Endothelial cell (in vitro differentiated cells): ENCODE measurements around the gene PTP4A1. TPM values are rescaled to one million over a fixed set of nuclear protein-coding genes. Genes with fewer than 3 reads are reported as not detected.

Source experiments
- DNase-seq: peaks from one replicate; pipeline ENCODE4 v3.0.0; 2021; ENCODE audit warnings: low spot score
- H3K27ac Mint-ChIP-seq: one replicate; pipeline ENCODE4 v1.8.0; 2021; ENCODE audit warnings: mixed read lengths, inconsistent platforms; ENCODE audit not compliant: unreplicated experiment
- H3K27me3 Mint-ChIP-seq: one replicate; pipeline ENCODE4 v1.8.0; 2021; ENCODE audit warnings: mild to moderate bottlenecking, moderate library complexity, mixed read lengths, inconsistent platforms; ENCODE audit not compliant: unreplicated experiment
- H3K36me3 Mint-ChIP-seq: one replicate; pipeline ENCODE4 v1.8.0; 2021; ENCODE audit warnings: mild to moderate bottlenecking, low read depth, mixed read lengths, inconsistent platforms; ENCODE audit not compliant: unreplicated experiment
- H3K4me1 Mint-ChIP-seq: one replicate; pipeline ENCODE4 v1.8.0; 2021; ENCODE audit warnings: mild to moderate bottlenecking, mixed read lengths, inconsistent platforms; ENCODE audit not compliant: unreplicated experiment
- H3K4me3 Mint-ChIP-seq: one replicate; pipeline ENCODE4 v1.8.0; 2021; ENCODE audit warnings: mild to moderate bottlenecking, mixed read lengths, inconsistent platforms; ENCODE audit not compliant: unreplicated experiment
- H3K9me3 Mint-ChIP-seq: one replicate; pipeline ENCODE4 v1.8.0; 2021; ENCODE audit warnings: mixed read lengths, inconsistent platforms; ENCODE audit not compliant: unreplicated experiment
- total RNA-seq: library from RNA; stranded (reverse); fragmentation: NEBNext Ultra II Directional; extraction: Animal tissue kit (Norgen Biotek cat#: 25700); gene quantifications from one replicate; pipeline ENCODE4 v1.2.1, GENCODE V29; 2021; ENCODE audit not compliant: unreplicated experiment
- TF ChIP-seq, protein P1 (sequence below): fragments of 200-600 bp; sonication (generic); IDR thresholded peaks from one replicate; pipeline ENCODE4 v1.5.0; 2021; ENCODE audit warnings: antibody characterized with exemption; ENCODE audit not compliant: unreplicated experiment

The PTP4A1 gene
- total RNA-seq, 1 donor from 2014 or later: 58.6 TPM

DNA sequence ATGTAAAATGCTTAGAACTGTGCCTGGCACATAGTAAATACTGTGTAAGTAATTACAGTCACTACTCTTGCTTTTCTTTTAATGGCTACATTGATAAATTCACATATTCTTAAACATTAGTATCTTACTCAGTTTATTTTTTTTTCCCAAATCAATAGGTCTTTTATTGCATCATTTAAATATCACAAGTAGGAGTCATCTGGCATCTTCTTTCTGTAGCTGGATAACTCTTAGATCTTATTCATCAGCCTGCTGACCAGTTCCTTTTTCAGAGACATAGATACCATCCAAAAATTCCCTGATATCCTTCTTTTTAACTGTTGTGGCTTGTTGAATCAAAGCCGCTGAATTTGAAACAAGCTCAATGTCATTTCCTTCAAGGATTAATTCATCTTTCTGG lies 43.3 kb downstream of the PTP4A1 start:
- Mint-ChIP-seq H3K4me3 (no peak overlapping the region), H3K27me3 (peaks cover 2% of the 10 kb centered on the region), H3K27ac (no peak overlapping the region), H3K9me3 (no peaks in the 10 kb centered on the region), H3K4me1 (no peaks in the 10 kb centered on the region), H3K36me3 (no peaks in the 10 kb centered on the region)
- TF ChIP-seq, protein P1, sequence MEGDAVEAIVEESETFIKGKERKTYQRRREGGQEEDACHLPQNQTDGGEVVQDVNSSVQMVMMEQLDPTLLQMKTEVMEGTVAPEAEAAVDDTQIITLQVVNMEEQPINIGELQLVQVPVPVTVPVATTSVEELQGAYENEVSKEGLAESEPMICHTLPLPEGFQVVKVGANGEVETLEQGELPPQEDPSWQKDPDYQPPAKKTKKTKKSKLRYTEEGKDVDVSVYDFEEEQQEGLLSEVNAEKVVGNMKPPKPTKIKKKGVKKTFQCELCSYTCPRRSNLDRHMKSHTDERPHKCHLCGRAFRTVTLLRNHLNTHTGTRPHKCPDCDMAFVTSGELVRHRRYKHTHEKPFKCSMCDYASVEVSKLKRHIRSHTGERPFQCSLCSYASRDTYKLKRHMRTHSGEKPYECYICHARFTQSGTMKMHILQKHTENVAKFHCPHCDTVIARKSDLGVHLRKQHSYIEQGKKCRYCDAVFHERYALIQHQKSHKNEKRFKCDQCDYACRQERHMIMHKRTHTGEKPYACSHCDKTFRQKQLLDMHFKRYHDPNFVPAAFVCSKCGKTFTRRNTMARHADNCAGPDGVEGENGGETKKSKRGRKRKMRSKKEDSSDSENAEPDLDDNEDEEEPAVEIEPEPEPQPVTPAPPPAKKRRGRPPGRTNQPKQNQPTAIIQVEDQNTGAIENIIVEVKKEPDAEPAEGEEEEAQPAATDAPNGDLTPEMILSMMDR: no peak
- DNase-seq: no peak

Other genes with a start within 250 kb of the PTP4A1 start
- 47.9 TPM for gene PHF3, start 63.3 kb downstream of the PTP4A1 start, total RNA-seq